NCI-H1048 (cell line): ENCODE measurements around the gene COL26A1.

Experiments used
- DNase-seq: peaks from one replicate; lab custom pipeline; 2025; lab: John Stamatoyannopoulos, UW

COL26A1 gene

DNA sequence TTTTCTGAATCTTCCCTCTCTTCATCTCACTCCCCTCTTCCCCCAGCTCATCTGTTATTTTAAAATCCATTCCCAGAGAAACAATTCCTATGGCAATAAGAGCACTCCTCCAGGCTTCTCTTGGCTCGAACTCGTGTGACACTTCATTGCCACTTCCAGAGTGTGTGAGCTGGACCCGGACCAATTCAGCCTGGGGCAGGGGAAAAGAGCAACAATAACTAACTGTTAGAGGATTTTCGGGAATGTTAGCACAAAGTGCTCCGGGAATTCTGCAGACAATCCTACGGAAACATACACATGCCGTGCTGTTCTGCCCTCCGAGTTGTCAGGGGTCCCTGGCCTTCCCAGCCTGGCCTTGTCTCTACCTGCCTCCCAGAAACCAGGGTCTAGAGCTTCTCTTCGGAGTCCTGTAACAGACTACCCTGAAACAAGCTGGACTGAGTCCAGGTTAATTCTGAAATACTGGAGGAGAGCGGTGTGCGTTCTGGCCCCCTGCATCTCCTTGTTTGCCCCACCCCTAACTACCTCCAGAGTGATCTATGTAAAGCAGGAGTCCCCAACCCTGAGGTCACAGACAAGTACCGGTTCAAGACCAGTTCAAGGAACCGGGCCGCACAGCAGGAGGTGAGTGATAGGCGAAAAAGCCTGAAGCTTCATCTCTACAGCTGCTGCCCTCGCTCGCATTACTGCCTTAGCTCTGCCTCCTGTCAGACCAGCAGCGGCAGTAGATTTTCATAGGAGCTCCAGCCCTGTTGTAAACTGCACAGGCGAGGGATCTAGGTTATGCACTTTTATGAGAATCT, 11.3 kb downstream of the COL26A1 start:
- DNase-seq: no peak

DNA sequence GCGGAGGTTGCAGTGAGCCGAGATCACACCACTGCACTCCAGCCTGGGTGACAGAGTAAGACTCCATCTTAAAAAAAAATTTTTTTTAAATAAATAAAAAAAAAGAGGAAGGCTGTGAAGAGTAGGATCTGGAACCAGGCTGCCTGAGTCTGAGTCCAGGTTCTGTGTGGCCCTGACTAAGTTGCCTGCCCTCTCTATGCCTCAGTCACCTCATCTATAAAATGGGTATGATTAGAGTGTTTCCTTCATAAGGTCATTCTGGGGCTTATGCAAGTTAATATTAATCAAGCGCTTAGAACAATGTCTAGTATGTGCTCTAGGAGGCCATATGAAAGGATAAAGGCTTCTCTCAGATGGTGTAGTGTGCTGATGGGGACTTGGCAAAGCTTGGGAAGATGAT, 12.3 kb downstream of the COL26A1 start:
- DNase-seq: no peak

DNA sequence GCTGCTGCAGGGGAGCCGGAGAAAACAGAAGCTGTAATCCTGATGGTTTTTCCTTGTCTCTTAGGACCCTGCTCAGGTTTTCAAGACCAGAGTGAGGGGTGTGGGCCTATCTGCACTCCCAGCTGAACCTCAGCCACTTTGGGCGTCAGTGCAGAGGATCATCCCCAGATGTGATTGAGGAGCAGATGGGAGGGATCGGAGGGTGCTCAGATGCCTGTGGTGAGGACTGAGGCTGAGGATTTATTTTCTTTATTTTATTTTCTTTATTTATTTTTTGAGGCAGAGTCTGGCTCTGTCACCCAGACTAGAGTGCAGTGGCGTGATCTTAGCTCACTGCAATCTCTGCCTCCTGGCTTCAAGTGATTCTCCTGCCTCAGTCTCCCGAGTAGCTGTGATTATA, 13.9 kb downstream of the COL26A1 start:
- no peak for DNase-seq

DNA sequence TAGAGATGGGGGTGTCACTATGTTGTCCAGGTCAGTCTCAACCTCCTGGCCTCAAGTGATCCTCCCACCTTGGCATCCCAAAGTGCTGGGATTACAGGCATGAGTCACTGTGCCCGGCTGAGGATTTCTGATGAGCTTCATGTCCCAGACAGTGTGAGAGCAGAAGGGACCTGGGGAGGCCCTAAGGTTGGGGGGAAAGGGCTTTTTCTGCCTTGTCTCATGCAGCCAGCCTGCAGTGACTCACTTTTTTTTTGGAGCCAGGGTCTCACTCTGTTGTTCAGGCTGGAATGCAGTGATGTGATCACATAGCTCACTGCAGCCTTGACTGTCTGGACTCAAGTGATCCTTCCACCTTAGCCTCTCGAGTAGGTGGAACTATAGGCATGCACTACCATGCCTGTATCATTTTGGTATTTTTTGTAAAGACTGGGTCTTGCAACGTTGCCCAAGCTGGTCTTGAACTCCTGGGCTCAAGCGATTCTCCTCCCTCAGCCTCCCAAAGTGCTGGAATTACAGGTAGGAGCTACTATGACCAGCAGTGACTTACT, 14.6 kb downstream of the COL26A1 start:
- DNase-seq: no peak

DNA sequence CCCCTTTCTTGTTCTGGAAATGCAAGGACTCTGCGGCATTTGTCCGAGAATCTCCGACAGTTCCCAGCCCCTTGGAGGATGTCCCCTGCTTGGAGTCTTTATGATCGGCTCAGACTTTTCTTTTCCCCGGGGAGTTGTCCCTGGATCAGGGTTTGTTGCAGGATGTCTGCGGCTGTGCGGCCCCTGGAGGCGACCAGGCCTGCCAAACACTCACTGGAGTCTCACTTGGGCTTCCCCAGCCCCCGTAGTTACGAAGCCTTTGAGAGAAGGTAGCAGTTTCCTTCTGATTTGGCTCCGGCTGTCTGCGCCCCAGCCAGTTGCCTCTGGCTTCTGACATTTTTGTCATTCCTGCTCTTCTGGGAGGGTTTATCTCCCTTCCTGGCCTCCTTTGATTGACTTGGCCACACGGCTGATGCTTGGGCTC, 16.1 kb downstream of the COL26A1 start:
- DNase-seq: no peak

DNA sequence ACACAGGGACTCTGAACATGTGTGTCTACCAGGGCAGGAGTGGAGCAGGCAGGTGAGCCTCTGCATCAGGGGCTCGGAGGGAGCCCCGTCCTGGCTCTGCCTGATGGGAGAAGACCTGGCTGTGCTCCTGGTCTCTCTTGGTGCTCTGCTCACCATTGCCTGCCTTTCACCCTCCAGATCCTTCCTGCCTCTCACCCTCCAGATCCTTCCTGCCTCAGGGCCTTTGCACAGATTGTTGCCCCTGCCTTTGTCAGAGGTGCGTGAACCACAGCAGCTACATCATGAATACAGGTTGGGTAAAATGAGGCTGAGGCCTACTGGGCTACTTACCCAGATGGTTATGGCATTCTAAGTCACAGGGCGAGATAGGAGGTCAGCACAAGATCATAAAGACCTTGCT, 16.6 kb downstream of the COL26A1 start:
- DNase-seq: no peak

DNA sequence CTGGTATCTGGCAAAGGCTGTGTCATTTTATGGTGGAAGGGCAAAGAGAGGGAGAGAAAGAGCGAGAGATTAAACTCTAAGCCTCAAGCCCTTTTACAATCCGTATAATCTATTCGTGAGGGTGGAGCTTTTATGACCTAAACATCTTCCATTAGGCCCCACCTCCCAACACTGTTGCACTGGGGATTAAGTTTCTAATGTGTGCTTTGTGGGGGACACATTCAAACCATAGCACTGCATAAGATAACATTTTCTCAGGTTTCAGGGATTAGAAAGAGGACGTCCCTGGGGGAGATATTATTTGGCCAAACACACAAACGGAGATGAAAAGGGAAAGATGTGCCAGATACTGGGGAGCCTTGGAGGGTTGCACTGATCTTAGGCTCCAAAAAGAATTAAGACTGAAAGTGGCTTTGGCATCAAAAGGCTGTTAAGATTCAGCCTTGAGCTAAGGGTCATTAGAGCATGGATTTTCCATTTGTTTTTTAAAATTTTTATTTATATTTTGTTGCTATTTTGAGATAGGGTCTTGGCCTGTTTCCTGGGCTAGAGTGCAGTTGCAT, 19.0 kb downstream of the COL26A1 start:
- no peak for DNase-seq

DNA sequence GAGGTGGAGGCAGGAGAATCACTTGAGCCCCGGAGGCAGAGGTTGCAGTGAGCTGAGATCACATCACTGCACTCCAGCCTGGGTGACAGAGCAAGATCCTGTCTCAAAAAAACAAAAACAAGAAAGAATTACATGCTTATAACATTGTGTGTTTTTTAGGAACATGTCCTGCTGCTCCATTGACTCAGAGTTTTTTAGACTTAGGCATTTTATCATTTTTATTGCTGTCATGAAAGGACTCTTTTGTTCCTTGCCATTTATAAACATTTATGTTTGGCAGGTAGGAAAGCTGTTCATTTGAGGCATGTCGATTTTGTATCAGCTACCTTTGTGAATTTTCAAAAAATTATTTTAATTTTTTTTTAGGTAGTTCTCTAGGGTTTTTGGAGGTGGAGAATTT, 20.3 kb downstream of the COL26A1 start:
- DNase-seq: no peak

DNA sequence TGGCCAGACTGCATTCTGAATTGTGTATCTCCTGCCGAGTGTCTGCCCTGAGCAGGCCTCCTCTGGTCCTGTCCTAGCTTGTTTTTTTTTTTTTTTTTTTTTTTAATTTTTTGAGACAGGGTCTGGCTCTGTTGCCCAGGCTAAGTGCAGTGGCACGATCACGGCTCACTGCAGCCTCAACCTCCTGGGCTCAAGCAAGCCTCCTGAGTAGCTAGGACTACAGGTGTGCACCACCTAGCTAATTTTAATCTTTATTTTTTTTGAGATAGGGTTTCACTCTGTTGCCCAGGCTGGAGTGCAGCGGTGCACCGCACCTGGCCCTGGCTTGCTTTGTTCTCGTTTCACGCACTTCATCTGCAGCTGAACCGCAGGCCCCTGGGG, 23.5 kb downstream of the COL26A1 start:
- no peak for DNase-seq

DNA sequence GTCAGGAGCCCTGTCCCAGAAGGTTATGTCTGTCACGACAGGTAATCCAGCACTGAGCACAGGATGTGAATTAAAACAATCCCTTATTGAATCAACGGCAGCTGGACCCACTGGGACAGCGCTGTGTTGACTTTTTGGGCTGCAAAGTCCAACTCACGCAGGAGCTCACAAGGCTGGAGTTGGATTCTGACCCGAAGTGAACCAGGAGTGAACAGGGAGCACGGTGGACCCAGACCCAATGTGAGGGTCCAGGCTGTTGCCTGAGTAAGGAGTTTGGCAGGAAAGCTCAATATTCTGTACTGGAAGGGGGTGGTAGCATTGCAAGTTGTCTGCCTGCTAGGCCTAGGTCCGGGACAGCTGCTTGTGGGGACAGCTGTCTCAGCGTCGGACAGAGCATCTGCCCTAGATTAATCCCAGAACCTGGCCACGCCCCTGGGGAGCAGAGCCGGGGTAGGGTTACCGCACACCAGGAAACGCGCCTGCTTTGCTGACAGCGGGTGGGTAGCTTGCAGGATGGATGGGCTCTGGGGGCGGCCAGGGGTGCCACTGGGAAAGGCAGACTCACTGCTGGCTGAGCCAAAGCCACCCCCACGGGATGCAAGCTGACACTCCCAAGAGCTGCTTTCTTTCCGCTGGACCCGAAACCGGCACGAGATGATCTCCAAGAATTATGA, 24.0 kb downstream of the COL26A1 start:
- no peak for DNase-seq

DNA sequence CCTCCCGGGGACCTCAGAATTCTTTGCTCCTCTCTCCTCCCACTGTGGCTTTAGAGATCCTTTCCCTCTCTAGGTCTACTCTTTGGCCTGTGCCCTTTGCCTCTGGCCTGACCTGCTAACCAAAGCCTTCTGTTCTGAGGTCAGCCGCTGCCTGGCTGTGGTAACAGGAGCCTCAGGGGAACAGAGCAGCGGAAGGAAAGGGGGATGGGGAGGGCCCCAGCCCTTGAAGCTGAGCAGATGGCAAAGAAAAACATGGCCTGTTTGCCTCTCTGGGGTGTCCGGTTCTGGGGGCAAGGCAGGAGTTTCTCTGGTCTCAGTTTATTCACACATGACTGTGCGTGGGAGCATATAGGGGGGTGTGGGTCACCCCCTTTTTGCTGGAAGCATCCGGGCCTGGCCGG, 28.2 kb downstream of the COL26A1 start:
- no peak for DNase-seq

DNA sequence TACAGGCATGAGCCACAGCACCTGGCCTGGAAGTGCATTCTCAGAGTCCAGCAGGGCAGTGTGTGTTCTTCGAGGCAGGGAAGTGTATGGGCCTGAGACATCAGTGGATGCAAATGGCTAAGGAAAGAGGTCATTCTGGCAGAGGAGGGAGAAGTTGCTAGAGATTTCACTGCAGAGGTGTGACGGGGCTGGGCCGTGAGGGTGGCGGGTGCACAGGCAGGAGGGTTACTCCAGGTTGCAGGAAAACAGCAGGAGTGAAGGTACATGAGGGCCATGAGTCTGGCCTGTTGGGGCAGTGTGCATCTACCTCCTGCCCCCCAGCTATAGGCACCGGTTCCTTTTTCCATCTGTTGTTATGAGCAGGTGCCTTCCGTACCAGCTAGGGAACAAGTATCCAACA, 29.3 kb downstream of the COL26A1 start:
- no peak for DNase-seq

DNA sequence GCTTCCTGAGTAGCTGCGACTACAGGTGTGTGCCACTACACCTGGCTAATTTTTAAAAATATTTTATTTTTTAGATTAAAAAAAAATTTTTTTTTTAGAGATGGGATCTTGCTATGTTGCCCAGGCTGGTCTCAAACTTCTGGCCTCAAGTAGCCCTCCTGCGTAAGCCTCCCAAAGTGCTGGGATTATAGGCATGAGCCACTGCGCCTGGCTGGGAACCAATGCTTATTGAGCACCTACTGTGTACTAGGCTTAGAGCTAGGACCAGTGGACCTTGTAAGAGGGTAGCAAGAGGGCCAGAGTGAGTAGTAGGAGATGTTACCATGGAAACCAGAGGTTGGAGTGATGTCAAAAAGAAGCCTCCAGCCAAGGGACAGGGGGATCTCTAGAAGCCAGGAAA, 31.2 kb downstream of the COL26A1 start:
- DNase-seq: no peak

DNA sequence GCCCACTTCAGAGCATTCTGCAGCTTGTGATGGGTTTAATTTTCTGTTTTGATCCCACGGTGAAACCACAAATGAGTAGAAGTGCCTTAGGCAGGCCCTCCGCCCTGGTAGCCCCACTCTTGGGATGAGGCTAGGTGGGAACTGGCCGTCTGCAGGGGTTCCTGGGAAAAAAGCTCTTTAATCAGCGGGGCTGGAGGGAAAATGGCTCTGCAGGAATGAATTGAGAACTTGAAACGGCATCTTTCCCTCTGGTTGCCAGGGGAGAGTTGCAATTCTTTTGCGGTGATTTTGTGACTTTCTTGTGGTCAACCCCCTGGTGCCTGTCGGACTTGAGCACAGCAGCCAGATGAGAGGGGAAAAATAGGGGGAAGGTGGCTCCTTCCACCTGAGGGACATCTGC, 32.7 kb downstream of the COL26A1 start:
- no peak for DNase-seq

DNA sequence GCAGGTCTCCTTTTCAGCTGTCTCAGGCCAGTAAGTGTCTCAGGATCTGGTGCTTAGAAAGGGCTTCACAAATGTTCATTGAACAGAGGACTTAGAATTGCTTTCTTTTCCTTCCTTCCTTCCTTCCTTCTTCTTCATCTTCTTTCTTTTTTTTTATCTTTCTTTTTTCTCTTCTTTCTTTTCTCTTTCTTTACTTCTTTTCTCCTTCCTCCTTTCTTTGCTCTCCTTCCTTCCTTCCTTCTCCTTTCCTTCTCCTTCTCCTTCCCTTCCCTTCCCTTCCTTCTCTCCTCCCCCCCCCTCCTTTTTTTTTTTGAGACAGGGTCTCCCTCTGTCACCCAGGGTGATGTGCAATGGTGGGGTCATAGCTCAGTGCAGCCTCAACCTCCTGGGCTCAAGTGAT, 34.6 kb downstream of the COL26A1 start:
- no peak for DNase-seq

DNA sequence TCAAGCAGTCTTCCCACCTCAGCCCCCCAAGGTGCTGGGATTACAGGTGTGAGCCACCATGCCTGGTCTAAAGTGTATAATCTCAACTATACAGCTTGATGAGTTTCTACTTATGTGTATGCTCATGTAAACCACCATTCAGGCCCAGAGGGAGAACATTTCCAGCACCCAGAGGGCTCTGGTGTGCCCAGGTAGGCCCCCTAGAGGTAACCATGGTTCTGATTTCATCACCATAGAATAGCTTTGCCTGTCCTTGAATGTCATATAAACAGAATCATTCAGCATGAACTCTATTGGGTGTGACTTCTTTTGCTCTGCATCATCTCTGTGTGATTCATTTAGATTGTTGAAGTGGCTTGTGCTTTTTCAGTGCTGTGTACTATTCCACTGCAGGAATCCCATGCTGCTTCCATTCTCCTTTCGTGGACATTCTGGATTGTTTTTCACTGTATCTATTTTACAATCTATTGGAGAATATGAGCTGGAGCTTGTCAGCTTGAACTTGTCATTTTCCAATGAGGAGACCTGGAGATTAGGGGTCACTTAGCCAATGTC, 35.2 kb downstream of the COL26A1 start:
- no peak for DNase-seq

DNA sequence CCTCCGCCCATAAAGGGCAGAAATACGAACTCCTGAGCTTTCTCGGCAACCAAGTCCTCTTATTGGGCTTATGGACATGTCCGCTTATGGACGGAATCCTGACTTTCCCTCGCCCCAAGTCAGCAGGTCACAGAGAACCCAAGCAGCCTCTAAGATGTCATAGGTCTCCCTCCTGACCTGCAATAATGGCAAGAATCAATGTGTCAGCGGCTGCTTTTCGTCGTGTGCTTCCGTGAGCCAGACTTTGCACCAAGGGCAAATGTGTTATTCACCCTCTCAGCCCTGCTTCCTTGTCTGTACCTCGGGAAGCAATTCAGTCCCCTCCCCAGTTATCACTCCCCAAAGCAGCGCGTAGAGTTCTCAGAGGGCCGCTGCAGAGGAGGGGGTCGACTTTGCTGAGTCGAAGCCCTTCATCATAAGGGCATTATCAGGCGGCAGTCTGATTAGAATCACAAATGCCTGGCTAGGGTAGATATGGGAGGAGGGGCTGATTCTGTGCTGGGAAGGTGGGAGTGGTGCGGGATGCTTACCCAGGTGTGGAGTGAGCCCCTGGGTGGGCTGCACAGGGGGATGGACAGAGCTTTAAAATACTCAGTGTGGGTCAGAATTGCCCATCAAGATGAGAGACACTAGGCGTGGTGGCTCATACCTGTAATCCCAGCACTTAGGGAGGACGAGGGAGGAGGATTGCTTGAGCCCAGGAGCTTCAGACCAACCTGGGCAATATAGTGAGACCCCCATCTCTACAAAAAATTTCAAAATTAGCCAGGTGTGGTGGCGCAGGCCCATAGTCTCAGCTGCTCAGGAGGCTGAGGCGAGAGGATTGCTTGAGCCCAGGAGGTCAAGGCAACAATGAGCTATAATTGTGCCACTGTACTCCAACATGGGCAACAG, 36.0 kb downstream of the COL26A1 start:
- DNase-seq: no peak

DNA sequence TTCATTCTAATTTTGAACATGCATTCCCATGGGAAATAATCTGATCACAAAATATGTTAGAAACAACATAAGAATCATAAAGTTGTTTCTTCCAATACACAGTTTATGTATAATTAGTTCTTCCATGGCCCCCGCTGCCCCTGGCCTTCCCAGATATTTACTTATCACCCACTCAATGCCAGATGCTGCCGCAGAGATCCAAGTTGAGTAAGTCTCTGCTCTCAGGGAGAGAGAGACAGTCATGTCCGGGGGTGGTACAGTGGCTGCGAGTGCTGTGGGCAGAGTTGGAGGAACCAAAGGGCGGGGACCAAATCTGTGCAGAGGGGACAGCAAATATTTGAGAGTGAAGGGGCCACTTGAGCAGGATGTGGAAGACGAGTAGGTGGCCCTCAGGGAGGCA, 37.1 kb downstream of the COL26A1 start:
- no peak for DNase-seq

DNA sequence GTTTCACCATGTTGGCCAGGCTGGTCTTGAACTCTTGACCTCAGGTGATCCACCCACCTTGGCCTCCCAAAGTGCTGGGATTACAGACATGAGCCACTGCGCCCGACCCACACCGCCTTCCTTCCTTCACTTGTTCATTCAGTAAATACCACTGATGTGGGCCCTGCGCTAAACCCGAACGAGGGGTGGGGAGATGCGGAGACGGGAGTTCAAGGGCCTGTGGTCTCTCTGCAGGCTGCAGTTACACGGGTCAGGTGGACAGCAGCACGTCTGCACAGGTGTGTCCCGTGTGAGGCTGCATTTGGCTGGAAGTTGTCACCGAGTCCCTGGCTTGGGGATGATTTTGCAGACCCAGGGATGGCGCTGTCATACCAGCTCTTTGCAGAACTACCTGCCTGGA, 38.1 kb downstream of the COL26A1 start:
- DNase-seq: no peak

DNA sequence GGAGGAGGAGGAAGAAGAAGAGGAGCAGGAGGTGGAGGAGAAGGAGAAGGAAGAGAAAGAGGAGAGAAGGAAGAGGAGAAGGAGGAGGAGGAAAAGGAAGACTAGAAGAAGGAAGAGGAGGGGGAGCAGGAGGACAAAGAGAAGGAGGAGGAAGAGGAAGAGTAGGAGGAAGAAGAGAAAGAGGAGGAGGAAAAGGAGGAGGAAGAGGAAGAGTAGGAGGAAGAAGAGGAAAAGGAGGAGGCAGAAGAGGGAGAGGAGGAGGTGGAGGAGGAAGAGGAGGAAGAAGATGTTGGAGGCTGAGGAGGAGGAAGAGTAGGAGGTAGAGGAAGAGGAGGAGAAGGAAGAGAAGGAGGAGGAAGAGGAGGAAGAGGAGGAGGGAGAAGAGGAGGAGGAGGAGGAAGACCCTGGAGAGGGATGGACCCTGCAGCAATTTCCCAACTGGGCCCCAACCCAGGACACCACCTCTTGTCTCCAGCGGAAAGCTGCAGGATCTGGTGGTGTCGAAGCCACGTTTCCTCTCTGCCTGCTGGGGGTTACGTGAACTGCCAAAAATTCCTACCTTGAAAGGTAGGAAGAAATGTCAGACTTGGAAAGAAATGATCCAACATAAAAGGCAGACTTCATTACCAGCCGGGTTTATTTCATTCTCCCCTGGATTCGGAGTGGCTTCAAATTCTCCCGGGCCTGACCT, 38.9 kb downstream of the COL26A1 start:
- no peak for DNase-seq

DNA sequence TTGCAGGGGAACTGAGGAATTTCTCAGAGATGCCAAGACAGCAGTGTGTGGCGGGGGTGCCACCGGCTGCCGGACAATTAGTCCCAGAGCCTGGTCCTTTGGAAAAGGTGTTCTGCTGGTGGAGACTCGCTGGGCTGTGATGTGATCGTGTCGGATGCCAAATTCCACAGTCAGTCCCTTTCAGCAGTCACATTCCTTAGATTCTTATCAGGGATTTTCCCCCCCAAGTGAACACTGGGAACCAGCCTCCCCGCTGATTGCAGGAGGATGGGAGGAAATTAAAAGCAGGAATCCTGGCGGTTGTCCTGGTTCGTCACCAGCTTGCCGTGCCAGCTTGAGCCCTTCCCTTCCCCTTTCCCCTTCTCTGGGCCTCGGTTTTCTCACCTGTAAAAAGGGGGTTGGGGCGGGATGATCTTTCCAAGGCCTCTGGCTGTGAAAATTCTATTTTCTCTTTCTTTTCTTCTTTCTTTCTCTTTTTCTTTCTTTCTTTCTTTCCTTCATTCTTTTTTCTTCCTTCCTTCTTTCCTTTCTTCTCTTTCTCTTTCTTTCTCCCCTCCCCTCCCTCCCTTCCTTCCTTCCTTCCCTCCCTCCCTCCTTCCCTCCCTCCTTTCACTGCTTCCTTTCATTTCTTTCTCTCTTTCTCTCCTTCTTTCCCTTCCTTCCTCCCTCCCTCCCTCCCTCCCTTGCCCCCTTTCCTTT, 39.6 kb downstream of the COL26A1 start:
- DNase-seq: no peak
